Spinal cord (tissue), 10 donors: ENCODE measurements around the gene SLMAP. TPM values are rescaled to one million over a fixed set of nuclear protein-coding genes. Genes with fewer than 3 reads are reported as not detected.

Experiments used
- DNase-seq, 6 donors: peaks; one replicate each; pipeline versions ENCODE4 v3.0.0 to v3.0.0-alpha.2; 2013 to 2015; ENCODE audit warnings: low spot score in 6 of 6, low read depth in 4 of 6
- H3K27ac ChIP-seq: one replicate; pipeline ENCODE4 v1.5.1; 2013; ENCODE audit warnings: low read depth, low read length, control low read depth
- H3K27me3 ChIP-seq: one replicate; pipeline ENCODE4 v1.6.1; 2013; ENCODE audit warnings: low read length; ENCODE audit not compliant: control insufficient read depth, insufficient read depth
- H3K36me3 ChIP-seq: one replicate; pipeline ENCODE4 v1.6.1; 2013; ENCODE audit warnings: low read length; ENCODE audit not compliant: control insufficient read depth, insufficient read depth
- H3K4me1 ChIP-seq: one replicate; pipeline ENCODE4 v1.6.1; 2013; ENCODE audit warnings: low read length; ENCODE audit not compliant: control insufficient read depth, insufficient read depth
- H3K4me3 ChIP-seq: one replicate; pipeline ENCODE4 v1.5.1; 2013; ENCODE audit warnings: low read depth, low read length, control low read depth
- H3K9me3 ChIP-seq: one replicate; pipeline ENCODE4 v1.6.1; 2013; ENCODE audit warnings: low read length; ENCODE audit not compliant: control insufficient read depth, insufficient read depth
- WGBS: methylation state at CpG from one replicate; pipeline ENCODE4 v1.1.5; 2013; ENCODE audit warnings: missing lambda C conversion rate; ENCODE audit not compliant: insufficient coverage; 5-methylcytosine and 5-hydroxymethylcytosine counted together
- polyA plus RNA-seq, 2 donors: library from polyadenylated mRNA; unstranded; fragments of 120-200 nt; gene quantifications; one replicate each; pipeline ENCODE4 v1.2.1, GENCODE V29; 2013; ENCODE audit not compliant: insufficient read length in 2 of 2
- total RNA-seq, 2 donors: library from RNA; depleted of rRNA in 1 of 2; stranded (reverse); fragments of 120-200 nt in 1 of 2; fragments of >200 nt in 1 of 2; gene quantifications; one replicate each; pipeline versions ENCODE4 v1.2.3 to v1.2.4, GENCODE V29; 2013 to 2014
- donor health status: healthy.

SLMAP gene
- total and polyA plus RNA-seq, 4 donors = 36.3 to 80.9 (median 40.6) TPM

- Histone ChIP-seq H3K4me1 (no peaks in the 10 kb centered on the region), H3K27me3 (no peaks in the 10 kb centered on the region), H3K9me3 (no peaks in the 10 kb centered on the region), H3K27ac (no peak overlapping the region), H3K4me3 (no peak overlapping the region), H3K36me3 (no peaks in the 10 kb centered on the region)
- peak in 1 of 6 donors; percentile 83 for DNase-seq
- no CpG with 5 or more reads among the region's 17 CpGs for WGBS
Measured at GRCh38 chr3:57746156-57747010, 9.7 kb upstream of the SLMAP start.

- Histone ChIP-seq H3K4me1 (no peaks in the 10 kb centered on the region), H3K27me3 (no peaks in the 10 kb centered on the region), H3K27ac (no peak overlapping the region), H3K9me3 (no peaks in the 10 kb centered on the region), H3K4me3 (no peak overlapping the region), H3K36me3 (no peaks in the 10 kb centered on the region)
- WGBS = 91% methylated on average over 8 of the region's 9 CpGs
- no peak for DNase-seq
Measured at GRCh38 chr3:57749542-57749941, 6.6 kb upstream of the SLMAP start.

DNA sequence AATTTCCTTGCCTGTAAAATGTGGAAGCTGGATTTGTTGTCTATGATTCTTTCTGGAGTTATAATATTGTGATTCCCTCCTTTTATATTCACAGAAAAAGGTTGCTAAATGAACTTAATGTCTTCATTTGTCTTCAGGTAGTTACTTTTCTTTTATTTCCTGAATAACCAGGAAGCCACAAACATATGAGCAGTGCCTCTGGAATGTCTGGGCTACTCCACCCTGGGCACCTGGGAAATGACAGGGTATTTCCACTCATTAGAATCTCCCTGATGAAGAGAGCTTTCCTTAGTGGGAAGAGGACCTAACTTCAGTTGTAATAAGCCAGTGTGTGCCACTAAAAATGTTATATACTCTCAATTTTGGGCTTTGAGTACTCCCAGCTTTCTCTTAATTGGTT, 3.8 kb upstream of the SLMAP start:
- no peaks in the 10 kb centered on the region for H3K36me3 ChIP-seq
- peaks cover under 1% of the 10 kb centered on the region for H3K4me1 ChIP-seq
- no peaks in the 10 kb centered on the region for H3K27me3 ChIP-seq
- H3K4me3 ChIP-seq = no peak overlapping the region
- DNase-seq = no peak
- H3K9me3 ChIP-seq = no peaks in the 10 kb centered on the region
- H3K27ac ChIP-seq = no peak overlapping the region

- H3K9me3 ChIP-seq = no peaks in the 10 kb centered on the region
- no peaks in the 10 kb centered on the region for H3K27me3 ChIP-seq
- DNase-seq = no peak
- H3K36me3 ChIP-seq = no peaks in the 10 kb centered on the region
- H3K4me3 ChIP-seq = no peak overlapping the region
- H3K27ac ChIP-seq = no peak overlapping the region
- H3K4me1 ChIP-seq = peaks cover 5% of the 10 kb centered on the region
Measured at GRCh38 chr3:57753016-57753415, 3.1 kb upstream of the SLMAP start.

GRCh38 chr3:57755368-57755675, 787 bp upstream of the SLMAP start:
- peak overlapping the region; percentile 90 for H3K4me3 ChIP-seq
- peak overlapping the region; percentile 81 for H3K27ac ChIP-seq
- WGBS = 0% methylated on average over 1 of the region's 1 CpG
- H3K27me3 ChIP-seq = no peaks in the 10 kb centered on the region
- H3K9me3 ChIP-seq = no peaks in the 10 kb centered on the region
- H3K4me1 ChIP-seq = peaks cover 10% of the 10 kb centered on the region
- H3K36me3 ChIP-seq = peaks cover 5% of the 10 kb centered on the region
- no peak for DNase-seq

DNA sequence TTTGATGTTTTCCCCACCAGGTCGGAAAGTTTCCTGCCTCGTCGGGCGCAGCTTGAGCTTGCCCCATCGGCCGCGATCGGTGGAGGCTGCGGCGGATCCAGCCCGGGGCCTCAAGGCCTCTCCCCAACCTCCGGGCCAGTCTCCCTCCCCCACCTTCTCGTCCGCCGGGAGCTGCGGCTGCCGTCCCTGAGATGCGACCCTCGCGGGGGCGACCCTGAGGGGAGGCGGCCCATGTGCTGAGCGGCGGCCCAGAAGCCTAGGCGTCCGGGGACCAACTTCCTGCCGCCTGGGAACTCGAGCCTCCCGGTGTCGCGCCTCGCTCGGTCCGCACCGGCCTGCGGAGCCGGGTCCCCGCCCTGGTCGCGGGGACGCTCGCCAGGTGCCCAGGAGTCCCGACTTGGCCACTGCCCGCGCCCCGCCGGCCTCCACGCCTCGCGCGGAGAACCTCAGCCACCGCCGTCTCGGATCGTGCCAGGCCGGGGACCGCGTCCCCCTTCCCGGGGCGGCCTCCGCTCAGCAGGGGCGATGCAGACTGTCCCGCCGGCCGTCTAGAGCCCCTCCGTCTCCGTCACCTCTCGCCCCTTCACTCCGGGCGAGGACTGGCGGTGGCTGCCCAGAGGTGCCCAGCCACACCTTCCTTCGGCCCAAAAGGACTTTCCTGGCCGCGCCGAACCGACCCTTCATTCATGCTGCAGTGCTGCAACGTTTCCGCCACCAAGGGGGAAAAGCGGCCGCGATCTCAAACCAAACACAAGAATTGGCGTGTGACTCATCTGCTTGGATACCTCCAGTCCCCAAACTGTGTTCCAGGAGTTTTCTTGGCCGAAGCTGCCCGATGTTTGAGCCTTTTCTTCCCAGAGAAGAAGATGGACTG, 656 bp downstream of the SLMAP start:
- DNase-seq = peak in 3 of 6 donors; percentile 22 to 59 (median 50)
- Histone ChIP-seq H3K4me1 (peaks cover 10% of the 10 kb centered on the region), H3K27ac (peak overlapping the region; percentile 81), H3K4me3 (peak overlapping the region; percentile 90), H3K27me3 (no peaks in the 10 kb centered on the region), H3K9me3 (no peaks in the 10 kb centered on the region), H3K36me3 (peaks cover 9% of the 10 kb centered on the region)
- under 1% methylated on average over 82 of the region's 84 CpGs for WGBS

GRCh38 chr3:57757642-57758297, 1.7 kb downstream of the SLMAP start:
- Histone ChIP-seq H3K4me3 (peak overlapping the region; percentile 90), H3K27ac (no peak overlapping the region), H3K4me1 (peaks cover 10% of the 10 kb centered on the region), H3K9me3 (no peaks in the 10 kb centered on the region), H3K36me3 (peaks cover 9% of the 10 kb centered on the region), H3K27me3 (no peaks in the 10 kb centered on the region)
- 9% methylated on average over 25 of the region's 26 CpGs for WGBS
- peak in 3 of 6 donors; percentile 17 to 27 (median 18) for DNase-seq

GRCh38 chr3:57758686-57759085, 2.6 kb downstream of the SLMAP start:
- no peaks in the 10 kb centered on the region for H3K27me3 ChIP-seq
- DNase-seq = no peak
- no peak overlapping the region for H3K27ac ChIP-seq
- H3K9me3 ChIP-seq = no peaks in the 10 kb centered on the region
- WGBS = no CpG with 5 or more reads among the region's 2 CpGs
- H3K4me1 ChIP-seq = peaks cover 10% of the 10 kb centered on the region
- peaks cover 14% of the 10 kb centered on the region for H3K36me3 ChIP-seq
- H3K4me3 ChIP-seq = no peak overlapping the region

DNA sequence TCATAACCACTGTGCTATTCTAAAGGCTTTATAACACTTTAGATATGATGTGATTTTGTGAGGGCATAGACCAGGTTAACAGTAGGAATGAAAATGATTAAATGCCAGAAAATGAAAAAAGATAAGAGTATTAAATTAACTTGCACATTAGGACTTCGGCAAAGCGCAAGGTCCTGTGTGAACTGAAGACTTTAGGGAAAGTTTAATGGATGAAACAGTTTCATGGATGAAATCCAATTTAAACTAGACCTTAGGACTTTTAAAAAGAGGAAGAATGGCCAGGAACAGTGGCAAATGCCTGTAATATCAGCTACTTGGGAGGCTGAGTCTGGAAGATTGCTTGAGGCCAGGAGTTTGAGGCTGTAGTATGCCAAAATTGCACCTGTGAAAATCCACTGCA, 8.7 kb downstream of the SLMAP start:
- Histone ChIP-seq H3K36me3 (peaks cover 12% of the 10 kb centered on the region), H3K9me3 (no peaks in the 10 kb centered on the region), H3K27ac (no peak overlapping the region), H3K27me3 (no peaks in the 10 kb centered on the region), H3K4me1 (peaks cover 3% of the 10 kb centered on the region), H3K4me3 (no peak overlapping the region)
- DNase-seq = no peak
- 100% methylated on average over 2 of the region's 2 CpGs for WGBS
